Loucy (cell line): ENCODE data around the gene ZNF549.

Experiments
- CTCF ChIP-seq: fragments of 200-600 bp; sonication (generic); conservative IDR thresholded peaks from 2 replicates; pipeline ENCODE4 v1.5.1; 2014; ENCODE audit warnings: mild to moderate bottlenecking, antibody characterized with exemption, low read length
- EZH2phosphoT487 ChIP-seq: fragments of 200-600 bp; IDR thresholded peaks from 2 replicates; pipeline ENCODE4 v1.6.1; 2018; ENCODE audit warnings: antibody characterized with exemption, mild to moderate bottlenecking, moderate library complexity, borderline replicate concordance

- TF ChIP-seq CTCF (no peak), EZH2phosphoT487 (no peak)
Observed at GRCh38 chr19:57515255-57515654, 11.9 kb upstream of the ZNF549 start.
